Measurements from ENCODE around the gene NUDT1. TPM values are rescaled to one million over a fixed set of nuclear protein-coding genes. Genes with fewer than 3 reads are reported as not detected.
A peak's percentile ranks its signal among the peaks of the same experiment; 100 is the strongest.

Gene NUDT1
- total RNA-seq, 1 experiment from 2014 or later: 129 TPM

DNA sequence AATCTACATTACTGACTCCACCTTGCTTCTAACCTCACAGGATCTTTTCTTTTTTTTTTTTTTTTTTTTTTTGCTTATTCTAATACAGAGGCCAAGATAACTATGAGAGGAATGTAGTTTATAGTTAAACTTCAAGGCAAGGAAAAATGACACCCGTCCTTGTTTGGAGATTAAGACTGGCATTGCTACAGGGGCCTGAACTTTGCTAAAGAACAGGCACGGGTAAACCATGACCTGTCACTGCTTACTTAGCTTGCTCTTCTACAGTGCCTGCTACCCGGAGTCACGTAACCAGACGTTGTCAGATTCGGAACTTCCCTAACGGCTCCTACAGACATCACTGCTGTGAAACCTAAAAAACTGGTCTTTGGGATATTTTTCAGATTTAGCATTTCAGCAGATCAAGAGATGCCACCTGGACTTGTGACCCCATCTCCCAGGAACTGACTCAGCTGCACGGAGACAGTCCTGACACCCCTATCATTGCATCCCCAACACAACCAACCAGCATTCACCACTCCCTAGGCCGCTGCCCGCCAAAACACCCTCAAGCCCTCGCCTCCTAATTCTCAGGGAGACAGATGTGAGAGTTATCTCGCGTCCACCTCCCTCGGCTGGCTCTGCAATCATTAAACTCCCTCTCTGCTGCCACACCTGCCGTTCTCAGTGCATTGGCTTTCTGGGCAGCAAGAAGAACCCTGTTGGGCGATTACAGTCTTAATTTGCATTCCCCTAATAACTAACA, 36.8 kb upstream of the NUDT1 start:
- DNase-seq (ENCODE audit: low read depth): no peak

DNA sequence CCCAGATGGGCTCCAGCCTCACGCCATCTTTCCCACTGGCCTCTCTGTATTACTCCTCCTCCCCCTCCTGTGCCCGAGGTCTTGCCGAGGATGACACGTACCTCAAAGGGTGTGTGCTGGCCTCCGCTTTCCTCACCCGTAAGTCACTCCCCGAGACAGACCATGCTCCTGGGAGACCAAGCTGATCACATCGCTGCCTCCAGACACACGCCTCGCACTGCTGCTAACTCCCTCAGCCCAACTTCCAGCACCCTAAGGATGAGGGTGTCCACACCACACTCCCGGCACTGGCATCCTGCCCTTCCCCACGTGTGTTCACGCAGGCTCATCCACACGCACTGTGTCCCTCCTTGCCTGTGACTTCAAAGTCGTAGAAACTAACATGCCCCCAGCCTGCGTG, 33.3 kb upstream of the NUDT1 start:
- DNase-seq (ENCODE audit: low read depth): no peak

DNA sequence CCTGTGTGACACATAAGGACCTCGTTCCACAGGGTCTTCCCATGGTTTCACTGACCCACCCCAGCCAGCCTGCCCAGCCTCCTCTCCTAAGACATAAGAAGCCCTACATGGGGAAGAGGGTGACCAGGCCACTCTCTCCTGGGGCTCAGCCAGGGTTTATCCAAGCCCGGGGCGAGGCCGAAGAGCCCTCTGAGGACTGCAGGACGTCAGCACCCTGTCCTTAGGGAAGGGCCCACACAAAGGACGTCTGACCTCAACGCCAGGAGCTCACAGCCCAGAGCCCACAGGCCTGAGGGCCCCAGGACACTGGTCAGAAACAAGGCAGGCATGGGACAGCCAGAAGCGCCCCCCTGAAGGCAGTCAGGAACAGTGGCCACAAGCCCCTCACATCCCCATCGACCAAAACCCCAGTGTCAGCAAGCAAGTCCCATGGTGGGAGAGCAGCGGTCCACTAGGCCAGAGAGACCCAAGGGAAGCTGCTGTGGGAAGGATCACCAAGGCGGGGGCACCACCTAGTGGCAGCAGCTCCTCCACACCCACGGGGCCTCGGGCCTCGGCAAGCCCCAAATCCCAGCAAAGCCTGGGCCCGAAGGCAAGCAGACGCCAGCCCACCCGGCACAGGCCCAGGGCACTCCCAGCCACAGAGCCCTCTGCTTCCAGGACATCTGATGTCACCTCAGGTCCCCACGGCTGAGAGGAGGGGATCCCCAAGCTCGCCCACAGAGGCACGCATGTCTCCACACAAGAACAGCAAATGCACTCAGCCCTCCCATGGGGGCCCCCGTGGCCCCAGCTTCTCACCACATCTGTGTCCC, 32.7 kb upstream of the NUDT1 start:
- DNase-seq (ENCODE audit: low read depth): peak; percentile 58

DNA sequence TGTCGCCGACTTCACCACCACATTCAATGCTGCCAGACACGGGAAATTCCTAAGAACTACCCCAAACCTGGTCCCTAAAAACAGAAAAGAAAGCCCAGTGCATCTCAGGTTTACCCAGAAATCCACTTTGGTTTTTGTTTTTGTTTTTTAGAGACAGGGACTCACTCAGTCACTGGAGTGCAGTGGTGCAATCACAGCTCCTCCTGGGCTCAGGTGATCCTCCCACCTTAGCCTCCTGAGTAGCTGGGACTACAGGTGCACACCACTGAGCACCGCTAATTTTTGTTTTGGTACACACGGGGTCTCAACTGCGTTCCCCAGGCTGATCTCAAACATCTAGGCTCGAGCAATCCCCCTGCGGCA, 32.1 kb upstream of the NUDT1 start:
- no peak for DNase-seq (ENCODE audit: low read depth)

DNA sequence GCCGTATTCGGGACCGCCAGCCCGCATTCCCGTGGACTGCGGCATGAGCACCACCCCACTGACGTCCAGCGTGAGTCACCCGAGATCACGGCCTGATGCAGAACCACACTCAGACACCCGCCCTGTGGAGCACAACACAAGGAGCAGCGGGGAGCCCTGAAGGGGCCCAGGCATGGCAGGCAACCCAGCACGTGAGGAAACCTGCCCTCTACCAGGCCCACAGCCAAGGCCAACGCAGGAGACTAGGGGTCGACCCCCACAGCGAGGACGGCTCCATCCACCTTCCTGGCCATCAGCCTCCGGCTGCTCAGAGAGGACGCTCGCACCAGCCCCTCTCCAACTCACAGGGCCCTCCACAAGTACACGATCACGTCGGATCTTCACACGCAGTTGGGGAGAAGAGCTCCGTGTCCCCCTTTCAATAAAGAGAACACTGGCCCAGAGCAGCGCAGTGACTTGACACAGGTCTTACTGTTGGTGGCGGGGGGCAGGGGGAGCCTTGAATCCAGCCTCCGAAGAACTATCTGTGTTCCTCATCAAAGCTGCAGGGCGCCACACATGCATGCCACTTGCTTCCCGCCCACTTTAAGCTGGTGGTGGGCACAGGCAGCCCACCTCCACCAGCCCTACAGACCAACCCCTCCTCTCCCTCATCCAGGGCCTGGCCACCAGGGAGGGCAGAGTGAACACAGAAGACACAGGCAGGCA, 31.3 kb upstream of the NUDT1 start:
- no peak for DNase-seq (ENCODE audit: low read depth)

DNA sequence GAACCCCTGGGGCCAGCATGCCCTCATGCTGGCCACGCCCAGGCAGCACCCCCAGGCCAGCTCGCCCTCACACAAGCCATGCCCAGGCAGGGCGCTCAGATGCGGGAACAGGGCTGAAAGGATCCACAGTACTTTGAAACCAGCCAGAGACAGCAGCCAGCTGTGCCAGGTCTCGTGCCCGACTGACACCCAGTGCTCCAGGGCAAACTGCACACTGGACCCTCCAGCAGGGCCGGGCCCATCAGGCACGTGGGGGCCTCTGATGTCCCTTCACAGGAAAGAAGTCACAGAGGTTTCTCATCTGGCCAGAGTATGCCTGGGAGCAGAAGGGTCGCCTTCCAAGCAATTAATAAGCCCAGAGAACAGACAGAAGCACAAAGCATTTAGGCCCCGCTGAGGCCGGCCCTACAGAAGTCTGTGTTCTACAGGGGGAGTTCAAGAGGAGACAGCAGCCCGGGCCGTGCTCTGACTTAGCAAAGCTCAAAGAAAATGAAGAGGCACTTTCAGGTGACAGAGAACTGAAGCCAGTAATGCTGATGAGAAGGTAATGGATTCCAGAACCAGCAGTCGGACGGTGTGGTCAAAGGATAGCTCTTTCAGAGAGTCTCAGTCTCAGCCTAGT, 30.7 kb upstream of the NUDT1 start:
- no peak for DNase-seq (ENCODE audit: low read depth)

DNA sequence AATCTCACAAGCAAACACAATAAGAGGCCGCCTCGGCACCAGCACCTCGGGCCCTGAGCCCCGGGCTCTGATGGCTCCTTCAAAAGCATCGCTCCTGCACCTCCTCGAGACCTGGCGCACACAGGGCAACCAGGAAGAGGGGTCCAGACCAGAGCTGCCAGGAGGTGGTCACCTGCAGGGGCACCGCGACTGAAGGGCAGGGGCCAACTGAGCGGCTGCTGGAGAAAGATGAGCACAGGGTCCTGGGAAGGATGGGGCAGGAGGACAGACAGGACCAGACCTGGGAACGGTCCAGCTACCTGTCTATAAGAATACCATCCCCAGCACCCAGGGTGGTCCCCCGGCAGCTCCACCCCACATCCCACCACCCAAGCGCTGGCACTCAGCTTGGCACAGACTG, 30.1 kb upstream of the NUDT1 start:
- no peak for DNase-seq (ENCODE audit: low read depth)

DNA sequence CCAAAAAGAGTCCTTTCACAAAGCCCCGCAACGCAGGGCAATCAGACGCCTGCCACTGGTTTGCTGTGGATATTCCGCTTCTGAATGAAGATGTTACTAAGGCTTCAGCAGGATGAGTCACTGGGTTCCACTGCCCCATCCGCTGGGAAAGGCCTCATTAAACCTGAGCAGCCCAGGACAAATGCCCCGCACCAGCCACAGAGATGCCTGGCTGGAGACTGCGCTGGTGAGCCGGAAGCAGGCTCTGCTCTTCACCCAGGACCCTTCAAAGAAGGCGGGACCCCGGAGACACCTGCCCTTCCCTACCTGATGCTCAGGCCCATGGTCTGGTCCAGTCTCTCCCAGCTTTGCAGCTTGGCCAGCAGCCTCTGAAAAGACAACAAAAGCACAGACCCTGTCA, 29.1 kb upstream of the NUDT1 start:
- DNase-seq (ENCODE audit: low read depth): no peak

DNA sequence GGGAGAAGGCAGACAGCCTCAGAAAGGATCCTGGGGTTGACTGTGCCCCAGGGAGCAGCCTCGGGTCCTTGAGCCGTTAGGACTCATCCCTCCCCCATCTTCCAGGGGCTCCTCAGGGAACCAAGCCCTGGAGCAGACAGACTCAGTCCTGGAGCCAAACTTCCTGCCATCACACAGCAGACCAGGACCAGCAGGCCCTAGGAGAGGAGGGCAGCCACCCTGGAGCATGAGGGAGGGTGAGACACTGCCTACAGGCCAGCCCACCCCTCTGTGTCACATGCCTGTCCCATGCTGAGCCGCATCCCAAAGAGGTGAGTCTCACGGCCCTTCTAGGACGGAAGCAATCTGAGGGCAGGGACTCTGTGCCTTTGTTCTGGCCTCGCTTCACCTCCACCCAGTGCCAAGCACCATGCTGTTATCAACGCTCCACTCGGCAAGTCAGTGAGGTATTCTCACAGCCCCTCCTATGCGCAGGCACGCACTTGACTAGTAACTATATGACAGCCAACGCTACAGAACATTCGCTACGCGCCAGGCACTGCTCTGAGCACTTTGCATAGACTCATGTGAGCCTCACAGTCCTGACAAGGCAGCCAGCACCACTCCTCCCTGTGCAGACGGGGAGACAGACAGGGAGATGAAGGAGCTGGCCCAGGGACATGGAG, 28.3 kb upstream of the NUDT1 start:
- DNase-seq (ENCODE audit: low read depth): no peak

DNA sequence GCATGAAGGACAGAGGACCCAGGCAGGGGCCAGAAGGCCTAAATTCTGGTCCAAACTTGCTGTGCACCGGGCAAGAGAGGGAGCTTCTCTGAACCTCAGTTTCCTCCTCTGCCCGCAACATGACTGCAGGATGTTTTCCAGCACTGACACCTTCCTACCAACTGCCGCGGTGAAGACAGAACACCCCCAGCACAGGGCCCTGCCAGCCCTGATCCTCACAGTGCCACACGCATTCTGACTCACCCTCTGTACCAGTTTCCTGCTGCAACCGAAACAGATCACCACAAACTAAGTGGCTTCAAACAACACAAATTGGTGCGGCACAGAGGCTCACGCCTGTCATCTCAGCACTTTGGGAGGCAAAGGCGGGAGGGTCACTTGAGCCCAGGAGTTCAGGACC, 27.4 kb upstream of the NUDT1 start:
- DNase-seq (ENCODE audit: low read depth): no peak

DNA sequence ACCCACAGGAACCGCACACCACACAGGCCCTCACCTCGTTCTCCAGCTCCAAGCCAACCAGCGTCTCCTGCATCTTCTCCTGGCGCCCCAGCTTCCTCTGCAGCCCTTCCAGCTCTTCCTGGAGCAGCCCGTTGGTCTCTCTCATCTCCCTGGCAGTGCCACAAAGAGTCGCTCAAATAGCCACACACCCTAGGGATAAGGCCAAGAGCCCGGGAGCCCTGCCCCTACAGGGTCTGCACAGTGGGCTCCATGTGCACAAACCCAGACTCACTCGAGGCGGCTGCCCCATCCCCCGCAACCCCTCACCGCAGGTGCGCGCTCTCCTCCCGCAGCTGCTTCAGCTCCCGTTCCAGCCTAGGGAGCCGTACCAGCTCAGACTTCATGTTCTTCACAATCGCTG, 26.2 kb upstream of the NUDT1 start:
- DNase-seq (ENCODE audit: low read depth): no peak

DNA sequence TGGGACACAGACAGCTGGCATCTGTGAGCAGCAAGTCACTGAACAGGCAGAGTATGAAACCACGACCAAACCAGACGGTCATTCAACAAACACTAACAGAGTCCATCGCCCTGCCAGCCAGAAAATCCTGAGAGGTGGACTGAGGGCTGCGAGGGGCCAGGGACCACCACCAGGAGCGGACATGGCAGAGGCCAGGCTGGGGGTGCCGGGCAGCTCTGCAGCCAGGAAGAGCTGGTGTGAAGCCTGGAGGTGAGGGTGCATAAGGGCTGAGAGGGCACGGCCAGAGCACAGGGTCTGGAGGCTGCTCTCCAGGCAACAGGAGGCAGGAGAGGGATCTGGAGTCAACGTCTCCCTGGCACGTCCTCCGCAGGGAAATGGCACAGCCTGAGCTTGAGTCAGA, 24.8 kb upstream of the NUDT1 start:
- DNase-seq (ENCODE audit: low read depth): no peak

DNA sequence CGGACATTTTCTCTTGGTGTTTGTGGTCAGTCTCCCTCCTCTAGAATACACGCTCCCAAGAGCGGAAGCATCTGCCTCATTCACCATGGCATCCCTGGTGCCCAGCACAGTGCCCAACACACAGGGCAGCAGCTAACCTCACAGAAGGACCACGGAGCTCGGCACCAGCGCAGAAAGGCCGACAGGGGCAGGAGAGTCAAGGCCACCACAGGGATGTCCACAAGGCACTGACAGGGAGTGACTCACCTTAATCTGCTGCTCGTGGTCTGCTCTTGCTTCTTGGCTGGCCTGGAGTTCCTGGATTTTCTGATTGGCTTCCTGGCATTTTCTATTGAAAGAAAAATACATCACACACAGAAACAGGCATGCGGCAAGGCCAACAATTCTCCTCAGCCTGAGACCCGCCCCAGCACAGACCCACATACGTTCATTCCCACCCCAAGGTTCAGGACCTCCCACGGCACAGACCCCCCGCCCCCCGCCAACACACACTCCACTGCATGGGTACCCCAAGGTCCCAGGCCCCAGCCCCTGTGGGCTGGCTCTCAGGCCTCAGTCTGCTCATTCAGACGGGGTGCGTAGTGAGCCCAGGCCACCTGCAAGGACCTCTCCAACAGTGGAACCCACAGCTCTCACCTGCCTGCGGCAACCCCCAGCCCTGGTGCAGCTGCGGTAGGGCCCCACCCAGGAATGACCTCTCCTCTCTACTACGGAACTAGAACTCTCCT, 24.1 kb upstream of the NUDT1 start:
- peak; percentile 29 for DNase-seq (ENCODE audit: low read depth)

DNA sequence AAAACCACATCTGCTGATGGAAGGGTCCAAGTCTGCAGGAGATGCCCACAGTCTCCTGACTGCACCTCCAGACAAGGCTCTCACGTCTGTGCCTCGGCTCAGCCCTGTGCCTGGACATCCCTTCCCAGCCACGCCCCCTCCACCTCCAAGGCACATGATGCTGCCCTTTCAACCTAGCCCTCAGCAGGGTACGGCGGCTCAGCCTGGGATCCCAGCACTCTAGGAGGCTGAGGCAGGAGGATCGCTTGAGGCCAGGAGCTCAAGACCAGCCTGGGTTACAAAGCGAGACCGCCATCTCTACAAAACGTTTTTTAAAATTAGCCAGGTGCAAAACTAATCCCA, 23.6 kb upstream of the NUDT1 start:
- DNase-seq (ENCODE audit: low read depth): no peak

DNA sequence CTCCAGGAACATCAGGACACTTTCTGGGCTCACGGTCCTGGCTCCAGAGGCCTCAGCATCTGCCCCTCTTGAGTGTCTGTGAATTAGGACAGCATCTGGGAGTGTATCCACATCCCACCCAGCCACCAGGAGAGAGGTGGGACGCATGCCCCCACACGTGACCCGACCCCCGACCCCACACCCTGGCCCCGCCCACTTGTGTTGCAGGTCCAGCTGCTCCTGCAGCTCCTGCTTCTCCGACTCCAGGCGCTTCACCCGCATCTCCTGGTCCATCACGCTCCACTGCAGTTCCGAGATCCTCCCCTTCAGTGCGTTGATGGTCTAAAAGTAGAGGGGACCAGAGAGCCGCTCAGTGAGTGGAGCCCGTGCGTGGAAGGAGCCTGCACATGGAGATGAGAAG, 22.9 kb upstream of the NUDT1 start:
- DNase-seq (ENCODE audit: low read depth): no peak

DNA sequence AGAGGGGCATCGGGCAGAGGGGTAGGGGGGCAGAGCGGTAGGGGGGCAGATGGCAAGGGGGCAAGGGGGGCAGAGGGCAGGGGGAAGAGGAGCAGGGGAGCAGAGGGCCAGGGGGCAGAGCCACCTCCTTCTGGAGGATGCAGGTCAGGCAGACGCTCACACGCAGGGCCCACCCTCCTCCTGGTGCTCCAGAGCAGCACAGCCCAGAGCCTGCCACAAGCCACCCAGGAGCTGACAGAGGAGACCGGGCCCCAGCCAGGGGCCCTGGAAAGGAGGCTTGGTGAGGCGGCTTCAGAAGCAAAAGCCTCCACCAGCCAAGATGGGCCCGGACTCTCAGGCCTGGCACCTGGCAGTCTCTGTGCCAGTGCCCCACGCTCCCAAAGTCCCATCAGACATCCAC, 22.4 kb upstream of the NUDT1 start:
- no peak for DNase-seq (ENCODE audit: low read depth)

DNA sequence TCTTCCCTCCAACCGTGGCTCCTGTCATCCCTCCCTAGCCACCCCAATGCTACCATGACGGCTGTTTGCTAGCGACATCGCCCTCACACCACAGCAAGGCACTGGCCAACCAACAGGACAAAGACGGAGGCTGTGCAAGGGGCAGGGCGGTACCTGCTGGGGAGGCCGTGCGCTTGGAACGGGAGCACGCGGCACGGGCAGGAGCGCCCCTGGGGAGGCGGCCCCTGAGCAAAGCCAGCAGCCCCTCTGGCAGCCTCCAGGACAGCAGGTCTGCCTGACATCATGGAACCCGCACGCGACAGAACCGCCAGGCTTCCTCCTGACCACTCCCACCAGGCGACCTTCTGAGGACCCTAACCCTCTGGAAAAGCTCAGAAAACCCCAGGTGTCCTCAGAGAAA, 22.0 kb upstream of the NUDT1 start:
- no peak for DNase-seq (ENCODE audit: low read depth)

DNA sequence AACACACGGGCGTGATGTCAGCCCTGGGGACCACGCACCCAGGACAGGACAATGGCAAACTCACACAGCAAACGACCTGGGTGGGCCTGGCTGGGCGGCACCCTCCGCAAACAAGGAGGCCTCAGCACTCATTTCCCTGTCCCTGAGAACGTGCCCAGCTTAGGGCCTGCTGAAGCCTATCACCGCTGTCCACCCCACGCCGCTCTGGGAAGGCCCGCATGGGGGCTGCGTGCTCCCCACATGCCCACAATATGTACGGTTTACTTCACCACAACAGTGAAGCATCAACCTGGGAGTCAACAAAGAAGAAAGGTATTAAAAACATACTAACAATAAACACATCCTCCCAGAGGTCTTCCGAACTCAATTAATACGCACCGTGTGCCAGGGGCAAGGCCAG, 21.5 kb upstream of the NUDT1 start:
- no peak for DNase-seq (ENCODE audit: low read depth)

DNA sequence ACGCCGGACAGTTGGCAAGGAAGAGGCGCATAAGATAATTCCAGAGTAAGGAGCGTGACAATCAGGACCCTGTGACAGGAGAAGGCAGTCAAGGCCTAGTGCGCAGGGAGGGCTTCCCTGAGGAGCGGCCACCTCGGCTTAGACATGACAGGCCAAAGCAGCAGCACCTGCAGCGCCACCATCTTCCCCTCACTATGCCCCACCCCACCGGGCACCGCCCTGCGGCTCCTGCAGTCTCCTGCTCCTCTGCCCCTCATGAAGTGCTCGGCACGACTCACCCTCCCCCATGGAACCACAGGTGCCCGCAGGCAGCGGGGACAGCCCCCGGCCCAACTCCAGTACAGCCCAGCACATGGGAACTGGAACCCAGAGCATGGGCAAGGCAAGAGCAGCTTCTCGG, 21.1 kb upstream of the NUDT1 start:
- no peak for DNase-seq (ENCODE audit: low read depth)

DNA sequence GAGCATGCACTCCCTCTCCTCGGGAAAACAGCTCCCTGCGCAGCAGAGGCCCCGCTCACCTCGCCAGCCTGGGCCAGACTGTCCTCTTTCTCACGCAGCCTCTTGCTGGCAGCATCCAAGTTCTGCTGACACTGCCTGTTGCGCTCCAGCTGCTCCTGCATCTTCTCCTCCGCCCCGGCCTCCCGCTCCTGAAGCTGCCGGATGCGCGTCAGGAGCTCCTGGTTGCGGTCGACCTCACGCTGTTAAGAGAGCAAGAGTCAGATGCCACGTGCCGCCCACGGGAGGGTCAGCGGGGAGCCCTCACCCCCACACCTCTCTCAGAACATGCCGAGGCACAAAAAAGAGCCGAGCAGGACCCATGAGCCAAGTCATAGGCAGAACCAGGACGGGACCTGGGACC, 19.5 kb upstream of the NUDT1 start:
- DNase-seq (ENCODE audit: low read depth): no peak

DNA sequence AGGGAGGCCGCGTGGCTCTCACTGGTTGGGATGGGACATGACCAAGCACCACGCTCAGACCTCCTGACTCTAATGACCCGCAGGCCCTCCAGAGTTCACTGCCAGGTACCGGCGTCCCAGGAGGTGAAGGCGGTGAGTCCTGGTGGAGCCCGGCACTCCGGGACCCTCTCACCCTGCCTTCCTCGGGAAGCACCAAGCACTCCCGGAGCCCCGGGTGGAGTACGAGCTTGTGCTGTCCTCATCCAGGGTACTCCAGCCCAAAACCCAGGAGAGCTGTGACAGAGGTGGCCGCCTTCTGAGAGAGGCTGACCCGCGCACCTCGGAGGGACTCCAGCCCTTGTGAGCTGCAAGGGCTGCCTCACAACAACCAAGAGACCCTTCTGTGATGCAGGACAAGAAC, 18.7 kb upstream of the NUDT1 start:
- DNase-seq (ENCODE audit: low read depth): no peak
